Measurements from ENCODE around the gene IL1RN. TPM values are rescaled to one million over a fixed set of nuclear protein-coding genes. Genes with fewer than 3 reads are reported as not detected.

Gene IL1RN
- total and polyA plus RNA-seq, 2 of the 8 experiments (the other 6 are each of a cell fraction or from before 2014, with no cell fraction given), result not detected

DNA sequence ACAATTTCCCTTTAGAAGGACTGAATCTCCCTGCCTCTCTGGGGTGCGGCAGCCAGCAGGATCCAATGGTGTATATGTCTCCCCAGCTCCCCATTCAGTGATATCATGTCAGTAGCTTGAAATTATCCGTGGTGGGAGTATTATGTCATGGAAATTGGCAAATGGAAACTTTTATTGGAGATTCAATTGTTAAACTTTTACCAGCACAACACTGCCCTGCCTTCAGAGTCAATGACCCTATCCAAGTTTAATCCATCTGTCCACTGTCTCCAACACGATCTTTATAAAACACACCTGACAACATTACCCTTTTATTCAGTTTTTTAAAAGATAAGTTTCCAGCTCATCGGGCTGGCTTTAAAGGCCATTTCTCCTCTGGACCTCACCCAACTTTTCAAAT lies 5.0 kb upstream of the IL1RN start (continued):
- TF ChIP-seq, protein P1, sequence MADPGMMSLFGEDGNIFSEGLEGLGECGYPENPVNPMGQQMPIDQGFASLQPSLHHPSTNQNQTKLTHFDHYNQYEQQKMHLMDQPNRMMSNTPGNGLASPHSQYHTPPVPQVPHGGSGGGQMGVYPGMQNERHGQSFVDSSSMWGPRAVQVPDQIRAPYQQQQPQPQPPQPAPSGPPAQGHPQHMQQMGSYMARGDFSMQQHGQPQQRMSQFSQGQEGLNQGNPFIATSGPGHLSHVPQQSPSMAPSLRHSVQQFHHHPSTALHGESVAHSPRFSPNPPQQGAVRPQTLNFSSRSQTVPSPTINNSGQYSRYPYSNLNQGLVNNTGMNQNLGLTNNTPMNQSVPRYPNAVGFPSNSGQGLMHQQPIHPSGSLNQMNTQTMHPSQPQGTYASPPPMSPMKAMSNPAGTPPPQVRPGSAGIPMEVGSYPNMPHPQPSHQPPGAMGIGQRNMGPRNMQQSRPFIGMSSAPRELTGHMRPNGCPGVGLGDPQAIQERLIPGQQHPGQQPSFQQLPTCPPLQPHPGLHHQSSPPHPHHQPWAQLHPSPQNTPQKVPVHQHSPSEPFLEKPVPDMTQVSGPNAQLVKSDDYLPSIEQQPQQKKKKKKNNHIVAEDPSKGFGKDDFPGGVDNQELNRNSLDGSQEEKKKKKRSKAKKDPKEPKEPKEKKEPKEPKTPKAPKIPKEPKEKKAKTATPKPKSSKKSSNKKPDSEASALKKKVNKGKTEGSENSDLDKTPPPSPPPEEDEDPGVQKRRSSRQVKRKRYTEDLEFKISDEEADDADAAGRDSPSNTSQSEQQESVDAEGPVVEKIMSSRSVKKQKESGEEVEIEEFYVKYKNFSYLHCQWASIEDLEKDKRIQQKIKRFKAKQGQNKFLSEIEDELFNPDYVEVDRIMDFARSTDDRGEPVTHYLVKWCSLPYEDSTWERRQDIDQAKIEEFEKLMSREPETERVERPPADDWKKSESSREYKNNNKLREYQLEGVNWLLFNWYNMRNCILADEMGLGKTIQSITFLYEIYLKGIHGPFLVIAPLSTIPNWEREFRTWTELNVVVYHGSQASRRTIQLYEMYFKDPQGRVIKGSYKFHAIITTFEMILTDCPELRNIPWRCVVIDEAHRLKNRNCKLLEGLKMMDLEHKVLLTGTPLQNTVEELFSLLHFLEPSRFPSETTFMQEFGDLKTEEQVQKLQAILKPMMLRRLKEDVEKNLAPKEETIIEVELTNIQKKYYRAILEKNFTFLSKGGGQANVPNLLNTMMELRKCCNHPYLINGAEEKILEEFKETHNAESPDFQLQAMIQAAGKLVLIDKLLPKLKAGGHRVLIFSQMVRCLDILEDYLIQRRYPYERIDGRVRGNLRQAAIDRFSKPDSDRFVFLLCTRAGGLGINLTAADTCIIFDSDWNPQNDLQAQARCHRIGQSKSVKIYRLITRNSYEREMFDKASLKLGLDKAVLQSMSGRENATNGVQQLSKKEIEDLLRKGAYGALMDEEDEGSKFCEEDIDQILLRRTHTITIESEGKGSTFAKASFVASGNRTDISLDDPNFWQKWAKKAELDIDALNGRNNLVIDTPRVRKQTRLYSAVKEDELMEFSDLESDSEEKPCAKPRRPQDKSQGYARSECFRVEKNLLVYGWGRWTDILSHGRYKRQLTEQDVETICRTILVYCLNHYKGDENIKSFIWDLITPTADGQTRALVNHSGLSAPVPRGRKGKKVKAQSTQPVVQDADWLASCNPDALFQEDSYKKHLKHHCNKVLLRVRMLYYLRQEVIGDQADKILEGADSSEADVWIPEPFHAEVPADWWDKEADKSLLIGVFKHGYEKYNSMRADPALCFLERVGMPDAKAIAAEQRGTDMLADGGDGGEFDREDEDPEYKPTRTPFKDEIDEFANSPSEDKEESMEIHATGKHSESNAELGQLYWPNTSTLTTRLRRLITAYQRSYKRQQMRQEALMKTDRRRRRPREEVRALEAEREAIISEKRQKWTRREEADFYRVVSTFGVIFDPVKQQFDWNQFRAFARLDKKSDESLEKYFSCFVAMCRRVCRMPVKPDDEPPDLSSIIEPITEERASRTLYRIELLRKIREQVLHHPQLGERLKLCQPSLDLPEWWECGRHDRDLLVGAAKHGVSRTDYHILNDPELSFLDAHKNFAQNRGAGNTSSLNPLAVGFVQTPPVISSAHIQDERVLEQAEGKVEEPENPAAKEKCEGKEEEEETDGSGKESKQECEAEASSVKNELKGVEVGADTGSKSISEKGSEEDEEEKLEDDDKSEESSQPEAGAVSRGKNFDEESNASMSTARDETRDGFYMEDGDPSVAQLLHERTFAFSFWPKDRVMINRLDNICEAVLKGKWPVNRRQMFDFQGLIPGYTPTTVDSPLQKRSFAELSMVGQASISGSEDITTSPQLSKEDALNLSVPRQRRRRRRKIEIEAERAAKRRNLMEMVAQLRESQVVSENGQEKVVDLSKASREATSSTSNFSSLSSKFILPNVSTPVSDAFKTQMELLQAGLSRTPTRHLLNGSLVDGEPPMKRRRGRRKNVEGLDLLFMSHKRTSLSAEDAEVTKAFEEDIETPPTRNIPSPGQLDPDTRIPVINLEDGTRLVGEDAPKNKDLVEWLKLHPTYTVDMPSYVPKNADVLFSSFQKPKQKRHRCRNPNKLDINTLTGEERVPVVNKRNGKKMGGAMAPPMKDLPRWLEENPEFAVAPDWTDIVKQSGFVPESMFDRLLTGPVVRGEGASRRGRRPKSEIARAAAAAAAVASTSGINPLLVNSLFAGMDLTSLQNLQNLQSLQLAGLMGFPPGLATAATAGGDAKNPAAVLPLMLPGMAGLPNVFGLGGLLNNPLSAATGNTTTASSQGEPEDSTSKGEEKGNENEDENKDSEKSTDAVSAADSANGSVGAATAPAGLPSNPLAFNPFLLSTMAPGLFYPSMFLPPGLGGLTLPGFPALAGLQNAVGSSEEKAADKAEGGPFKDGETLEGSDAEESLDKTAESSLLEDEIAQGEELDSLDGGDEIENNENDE (IDR thresholded peaks at IDR 0.05; ENCODE audit: insufficient replicate concordance, low read length), result no peak
- TF ChIP-seq RAD21 (IDR thresholded peaks at IDR 0.05 in 1 of 2, conservative IDR thresholded peaks at IDR 0.05 in 1 of 2; ENCODE audit: low read depth in 2 of 2, low read length in 2 of 2) (no peak), BACH1 (IDR thresholded peaks at IDR 0.05; ENCODE audit: low read length) (no peak), GTF2F1 (IDR thresholded peaks at IDR 0.05; ENCODE audit: borderline replicate concordance, low read depth, low read length) (no peak), RNF2 (IDR thresholded peaks at IDR 0.05; ENCODE audit: borderline replicate concordance, low read depth, low read length, missing control alignments, poor library complexity, severe bottlenecking) (no peak), KDM1A (IDR thresholded peaks at IDR 0.05; ENCODE audit: borderline replicate concordance, low read length) (no peak)
- TF ChIP-seq, protein P2, sequence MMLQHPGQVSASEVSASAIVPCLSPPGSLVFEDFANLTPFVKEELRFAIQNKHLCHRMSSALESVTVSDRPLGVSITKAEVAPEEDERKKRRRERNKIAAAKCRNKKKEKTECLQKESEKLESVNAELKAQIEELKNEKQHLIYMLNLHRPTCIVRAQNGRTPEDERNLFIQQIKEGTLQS (IDR thresholded peaks at IDR 0.05; ENCODE audit: insufficient read depth, low read depth, low read length), result no peak

All from H1 (cell line).